Measurements from ENCODE around the gene GLRB. TPM values are rescaled to one million over a fixed set of nuclear protein-coding genes. Genes with fewer than 3 reads are reported as not detected.

Gene GLRB
- total RNA-seq, 1 donor from 2014 or later, result 2.9 TPM

GRCh38 chr4:157115613-157116335, 39.8 kb downstream of the GLRB start:
- TF ChIP-seq POLR2A (IDR thresholded peaks at IDR 0.05), result no peak
- no peak for TF ChIP-seq POLR2AphosphoS5 (IDR thresholded peaks at IDR 0.05; ENCODE audit: insufficient read depth in 1 of 2, low read depth in 1 of 2)
- TF ChIP-seq, protein P1, sequence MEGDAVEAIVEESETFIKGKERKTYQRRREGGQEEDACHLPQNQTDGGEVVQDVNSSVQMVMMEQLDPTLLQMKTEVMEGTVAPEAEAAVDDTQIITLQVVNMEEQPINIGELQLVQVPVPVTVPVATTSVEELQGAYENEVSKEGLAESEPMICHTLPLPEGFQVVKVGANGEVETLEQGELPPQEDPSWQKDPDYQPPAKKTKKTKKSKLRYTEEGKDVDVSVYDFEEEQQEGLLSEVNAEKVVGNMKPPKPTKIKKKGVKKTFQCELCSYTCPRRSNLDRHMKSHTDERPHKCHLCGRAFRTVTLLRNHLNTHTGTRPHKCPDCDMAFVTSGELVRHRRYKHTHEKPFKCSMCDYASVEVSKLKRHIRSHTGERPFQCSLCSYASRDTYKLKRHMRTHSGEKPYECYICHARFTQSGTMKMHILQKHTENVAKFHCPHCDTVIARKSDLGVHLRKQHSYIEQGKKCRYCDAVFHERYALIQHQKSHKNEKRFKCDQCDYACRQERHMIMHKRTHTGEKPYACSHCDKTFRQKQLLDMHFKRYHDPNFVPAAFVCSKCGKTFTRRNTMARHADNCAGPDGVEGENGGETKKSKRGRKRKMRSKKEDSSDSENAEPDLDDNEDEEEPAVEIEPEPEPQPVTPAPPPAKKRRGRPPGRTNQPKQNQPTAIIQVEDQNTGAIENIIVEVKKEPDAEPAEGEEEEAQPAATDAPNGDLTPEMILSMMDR (IDR thresholded peaks at IDR 0.05), result no peak
- Histone ChIP-seq H3K4me1 (no peaks in the 10 kb centered on the region), H3K27me3 (no peaks in the 10 kb centered on the region), H3K27ac (no peak overlapping the region), H3K9me3 (no peaks in the 10 kb centered on the region), H3K4me3 (no peak overlapping the region), H3K36me3 (no peaks in the 10 kb centered on the region)
- intact Hi-C loops (cut with DNase I), result no loop called here
- DNase-seq (ENCODE audit: extremely low spot score in 2 of 2), result no peak

GRCh38 chr4:157121401-157121800, 45.5 kb downstream of the GLRB start:
- Histone ChIP-seq H3K9me3 (no peaks in the 10 kb centered on the region), H3K4me3 (no peak overlapping the region)
- intact Hi-C loops (cut with DNase I), result no loop called here

DNA sequence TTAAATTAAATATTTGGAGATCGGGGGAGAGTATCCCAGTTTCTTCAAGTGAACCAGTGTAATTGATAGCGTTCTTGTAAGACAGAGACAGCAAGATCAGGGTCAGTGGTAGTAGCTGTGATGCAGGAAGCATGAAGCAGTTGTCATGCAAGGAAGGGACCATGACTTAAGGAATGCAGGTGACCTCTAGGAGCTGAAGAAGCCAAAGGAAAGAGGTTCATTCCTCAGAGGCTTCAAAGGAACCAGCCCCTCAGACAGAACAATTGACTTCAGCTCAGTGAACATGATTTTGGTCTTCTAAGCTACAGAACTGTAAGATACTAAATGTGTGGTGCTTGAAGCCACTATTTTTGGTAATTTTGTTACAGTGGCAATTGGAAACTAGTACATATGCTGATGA, 51.6 kb downstream of the GLRB start:
- no peak for TF ChIP-seq POLR2A (IDR thresholded peaks at IDR 0.05)
- TF ChIP-seq, protein P1 (IDR thresholded peaks at IDR 0.05), result no peak
- no peak for TF ChIP-seq POLR2AphosphoS5 (IDR thresholded peaks at IDR 0.05; ENCODE audit: insufficient read depth in 1 of 2, low read depth in 1 of 2)
- Histone ChIP-seq H3K9me3 (no peaks in the 10 kb centered on the region), H3K4me3 (no peak overlapping the region), H3K27me3 (no peaks in the 10 kb centered on the region), H3K27ac (no peak overlapping the region), H3K4me1 (no peaks in the 10 kb centered on the region), H3K36me3 (no peaks in the 10 kb centered on the region)
- intact Hi-C loops (cut with DNase I), result no loop called here
- DNase-seq (ENCODE audit: extremely low spot score in 2 of 2), result no peak

More at GRCh38 chr4:157121401-157121800, 45.5 kb downstream of the GLRB start:
- H3K27ac ChIP-seq, result no peak overlapping the region
- TF ChIP-seq POLR2AphosphoS5 (IDR thresholded peaks at IDR 0.05; ENCODE audit: insufficient read depth in 1 of 2, low read depth in 1 of 2), result no peak
- TF ChIP-seq POLR2A (IDR thresholded peaks at IDR 0.05), result no peak
- TF ChIP-seq, protein P1 (IDR thresholded peaks at IDR 0.05), result no peak
- no peaks in the 10 kb centered on the region for H3K27me3 ChIP-seq
- no peak for DNase-seq (ENCODE audit: extremely low spot score in 2 of 2)
- no peaks in the 10 kb centered on the region for H3K36me3 ChIP-seq
- H3K4me1 ChIP-seq, result no peaks in the 10 kb centered on the region

- intact Hi-C loops (cut with DNase I), result no loop called here
- no peak for DNase-seq (ENCODE audit: extremely low spot score in 2 of 2)
- TF ChIP-seq POLR2AphosphoS5 (IDR thresholded peaks at IDR 0.05; ENCODE audit: insufficient read depth in 1 of 2, low read depth in 1 of 2), result no peak
- TF ChIP-seq, protein P1 (IDR thresholded peaks at IDR 0.05), result no peak
- no peak for TF ChIP-seq POLR2A (IDR thresholded peaks at IDR 0.05)
- no peaks in the 10 kb centered on the region for H3K9me3 ChIP-seq
- no peaks in the 10 kb centered on the region for H3K4me1 ChIP-seq
- no peaks in the 10 kb centered on the region for H3K36me3 ChIP-seq
- H3K27me3 ChIP-seq, result no peaks in the 10 kb centered on the region
- H3K27ac ChIP-seq, result no peak overlapping the region
- no peak overlapping the region for H3K4me3 ChIP-seq
Measured at GRCh38 chr4:157128395-157128794, 52.4 kb downstream of the GLRB start.

- Histone ChIP-seq H3K9me3 (no peaks in the 10 kb centered on the region), H3K27me3 (no peaks in the 10 kb centered on the region), H3K27ac (no peak overlapping the region), H3K36me3 (no peaks in the 10 kb centered on the region), H3K4me1 (no peaks in the 10 kb centered on the region), H3K4me3 (no peak overlapping the region)
- intact Hi-C loops (cut with DNase I), result no loop called here
- DNase-seq (ENCODE audit: extremely low spot score in 2 of 2), result no peak
- TF ChIP-seq, protein P1 (IDR thresholded peaks at IDR 0.05), result no peak
- no peak for TF ChIP-seq POLR2A (IDR thresholded peaks at IDR 0.05)
- TF ChIP-seq POLR2AphosphoS5 (IDR thresholded peaks at IDR 0.05; ENCODE audit: insufficient read depth in 1 of 2, low read depth in 1 of 2), result no peak
Measured at GRCh38 chr4:157141976-157142375, 66.0 kb downstream of the GLRB start.
